Activated T-cell treated with anti-CD3 and anti-CD28 coated beads for 4 hours (primary cell): ENCODE measurements around the gene DMGDH.
"Not testable (repeated sequence)": the region's sequence is repeated elsewhere in the genome, so short reads cannot be mapped to it uniquely, and the experiment has no call there.

Experiments used
- DNase-seq: peaks from one replicate; pipeline ENCODE4 v3.0.0-alpha.2; 2020

DMGDH gene

DNA sequence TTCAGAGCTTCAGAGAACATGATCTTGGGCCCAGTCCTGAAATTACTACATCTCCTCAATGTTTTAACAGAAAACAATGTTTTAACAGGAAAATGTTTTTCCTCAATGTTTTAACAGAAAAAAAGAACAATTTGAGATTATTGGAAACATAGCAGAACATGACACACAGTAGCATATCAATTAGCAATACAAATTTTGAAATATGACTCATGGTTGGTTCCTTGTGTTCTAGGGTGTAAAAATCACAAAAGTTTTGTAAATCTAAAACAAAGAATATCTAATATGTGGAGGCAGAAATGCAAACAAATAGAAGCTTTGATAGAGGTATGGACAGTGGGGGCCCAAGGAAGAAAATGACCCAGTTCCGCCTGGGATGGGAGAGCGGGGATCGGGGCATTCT, 61.6 kb downstream of the DMGDH start:
- DNase-seq = no peak

DNA sequence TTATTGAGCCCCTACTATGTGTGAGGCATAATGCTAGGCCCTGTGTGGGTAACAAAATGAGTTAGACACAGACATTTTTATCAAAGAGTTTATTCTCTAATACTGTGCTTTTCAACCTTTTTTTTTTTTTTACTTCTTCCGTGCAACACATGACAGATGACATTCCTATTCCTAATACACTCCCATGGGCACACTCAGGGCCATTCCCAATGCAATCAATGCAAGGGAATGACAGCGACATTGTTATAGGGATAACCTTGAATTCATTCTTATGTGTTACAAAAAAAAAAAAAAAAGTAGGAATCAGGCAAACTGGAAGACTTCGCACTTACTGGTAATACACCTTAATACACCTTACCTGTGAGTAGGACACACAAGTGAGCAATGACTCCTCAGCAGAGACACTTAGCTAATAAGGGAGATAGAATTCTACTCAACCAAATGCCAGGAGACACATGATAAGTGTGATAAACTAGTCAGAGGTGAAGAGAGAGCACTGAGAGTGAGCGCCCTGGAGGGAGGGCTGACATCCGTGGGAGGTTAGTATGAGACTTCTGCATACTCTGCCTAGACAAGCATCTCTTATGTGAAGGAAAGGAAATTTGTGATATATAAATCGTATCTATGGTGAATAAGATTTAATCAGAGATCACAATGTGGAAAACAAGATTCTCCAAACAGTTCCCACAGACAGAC, 63.4 kb downstream of the DMGDH start:
- DNase-seq = no peak

DNA sequence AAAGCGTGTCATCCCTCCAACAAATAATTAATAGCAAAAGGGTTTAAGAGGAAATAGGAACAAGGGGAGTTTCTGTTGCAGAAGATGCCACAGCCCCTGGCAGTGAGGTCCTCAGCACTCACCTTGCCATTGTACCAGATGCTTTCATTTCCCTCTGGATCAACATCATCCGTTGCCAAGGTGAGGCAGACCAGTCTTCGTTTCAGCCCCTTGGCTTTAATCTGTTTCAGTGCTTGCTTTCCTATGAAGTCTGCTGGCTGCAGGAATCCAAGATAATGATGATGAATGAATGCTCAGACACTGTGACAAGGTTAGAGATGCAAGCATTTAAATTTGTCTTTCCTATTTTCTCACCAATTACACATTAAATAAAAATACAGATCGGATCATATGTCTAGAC, 64.3 kb downstream of the DMGDH start:
- DNase-seq = no peak

DNA sequence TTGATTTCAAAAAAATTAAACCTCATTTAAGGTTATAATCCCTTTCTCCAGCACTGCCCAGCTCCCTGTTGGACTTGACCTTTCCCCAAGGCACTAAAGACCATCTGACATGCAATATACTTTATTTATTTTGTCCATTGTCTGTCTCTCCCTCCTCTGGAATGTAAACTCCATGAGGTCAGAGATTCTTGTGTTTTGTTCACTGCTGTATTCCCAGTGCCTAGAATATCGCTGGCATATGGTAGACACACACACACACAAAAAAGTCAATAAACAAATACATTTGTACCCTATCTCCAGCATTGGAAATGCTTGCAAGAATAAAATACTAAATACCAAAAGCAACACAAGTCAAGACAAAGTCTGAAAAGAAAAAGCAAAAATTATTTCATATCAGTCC, 67.1 kb downstream of the DMGDH start:
- DNase-seq = no peak

DNA sequence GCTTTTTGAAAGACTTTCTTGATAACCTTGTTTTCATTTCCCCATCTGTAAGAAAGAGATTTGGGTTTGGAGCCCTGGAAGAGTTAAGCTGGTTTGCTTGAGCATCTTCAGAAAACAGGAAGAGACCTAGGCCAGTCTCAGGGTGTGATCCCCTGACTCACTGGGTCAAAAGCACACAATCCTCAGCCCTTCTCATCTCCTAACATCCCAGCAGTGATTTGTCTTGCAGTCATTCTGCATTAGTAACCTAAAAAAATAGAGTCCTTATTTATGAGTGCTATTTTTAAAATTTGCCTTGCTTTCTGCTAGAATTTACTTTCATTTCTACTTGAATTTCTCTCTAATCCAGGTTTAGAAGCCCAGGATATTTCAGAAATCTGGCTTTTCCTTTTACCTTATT, 68.0 kb downstream of the DMGDH start:
- DNase-seq = no peak

DNA sequence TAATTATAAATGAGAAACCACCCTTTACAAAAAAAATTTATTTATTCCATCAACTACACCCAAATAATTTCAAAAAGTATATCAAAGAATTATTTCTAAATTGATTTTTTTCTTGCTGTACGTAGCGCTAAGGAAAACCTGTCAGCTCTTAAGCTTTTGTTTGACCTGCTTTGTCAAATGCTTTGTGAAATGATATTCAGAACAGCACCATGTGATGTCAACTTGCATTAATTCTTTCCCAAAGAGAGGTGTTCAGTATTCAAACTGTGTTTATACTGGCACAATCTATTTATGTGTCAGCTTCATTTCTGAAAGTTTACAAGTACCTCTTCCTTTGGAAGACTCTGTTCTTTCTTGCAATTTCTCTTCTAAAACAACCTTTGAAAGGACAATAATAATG, 72.4 kb downstream of the DMGDH start:
- DNase-seq = no peak

DNA sequence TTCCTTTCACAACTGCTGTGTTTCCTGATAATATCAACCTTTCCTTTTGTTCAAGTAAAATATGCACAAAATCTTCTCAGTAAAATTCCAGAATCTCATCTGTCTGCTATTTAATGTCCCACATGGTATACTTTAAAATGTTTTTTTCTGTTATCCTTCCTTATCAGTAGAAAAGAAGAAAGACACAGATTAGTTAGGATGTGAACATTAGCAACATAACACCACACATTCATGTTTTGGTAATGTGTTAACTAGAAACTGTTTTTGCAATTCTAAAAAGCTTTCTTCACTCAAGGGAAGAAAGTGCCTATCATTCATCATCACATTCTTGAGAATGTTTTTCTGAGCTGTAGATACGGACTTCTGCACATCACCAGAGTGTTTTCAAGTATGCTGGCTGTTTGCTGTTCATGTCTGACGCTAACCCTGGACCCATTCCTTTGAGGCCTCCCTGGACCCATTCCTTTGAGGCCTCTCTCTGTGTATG, 73.9 kb downstream of the DMGDH start:
- DNase-seq = no peak

DNA sequence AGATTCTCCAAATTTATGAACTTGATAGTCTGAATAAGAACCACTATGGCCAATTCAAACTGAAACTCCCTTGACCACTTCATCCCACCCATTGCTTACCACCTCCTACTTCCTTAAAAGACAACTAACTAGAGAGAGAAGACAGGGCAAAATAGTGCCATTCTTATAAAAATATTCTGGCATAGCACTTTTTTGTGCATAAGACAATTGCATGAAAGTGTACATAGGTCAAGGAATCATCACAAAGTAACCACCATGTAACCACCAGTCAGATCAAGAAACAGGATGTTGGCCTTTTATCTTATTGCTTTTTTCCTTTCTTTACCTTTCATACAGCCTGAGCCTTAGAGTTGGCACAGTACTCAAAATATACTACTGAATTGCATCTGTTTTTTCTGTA, 76.3 kb downstream of the DMGDH start:
- no peak for DNase-seq

DNA sequence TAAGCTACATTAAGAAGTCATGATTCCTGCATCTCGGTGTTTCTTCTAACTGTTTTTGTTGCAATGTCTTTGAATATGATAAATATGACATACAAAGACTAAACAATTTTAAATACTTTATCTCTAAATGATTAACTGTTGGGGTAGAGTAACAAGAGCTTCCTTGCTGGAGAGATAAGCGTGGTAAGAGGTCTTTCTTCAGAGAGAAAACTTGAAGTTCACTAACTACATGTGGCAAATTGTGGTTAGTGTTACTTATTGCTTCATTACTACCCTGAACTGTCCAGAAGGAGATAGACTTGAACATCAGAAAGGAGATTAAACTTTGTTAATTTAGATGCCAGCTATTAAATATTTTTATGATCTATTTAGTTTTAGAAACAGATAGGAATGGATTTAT, 77.3 kb downstream of the DMGDH start:
- DNase-seq = no peak

DNA sequence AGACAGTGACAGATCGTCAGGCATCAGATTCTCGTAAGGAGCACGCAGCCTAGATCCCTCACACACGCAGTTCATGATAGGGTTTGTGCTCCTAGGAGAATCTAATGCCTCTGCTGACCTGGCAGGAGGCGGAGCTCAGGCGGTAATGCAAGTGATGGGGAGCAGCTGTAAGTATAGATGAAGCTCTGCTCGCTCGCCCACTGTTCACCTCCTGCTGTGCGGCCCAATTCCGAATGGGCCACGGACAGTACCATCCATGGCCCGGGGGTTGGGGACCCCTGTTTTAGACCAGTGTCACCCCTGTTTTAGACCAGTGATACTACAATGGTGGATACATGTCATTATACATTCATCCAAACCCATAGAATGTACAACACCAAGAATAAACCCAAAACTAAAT, 80.4 kb downstream of the DMGDH start:
- DNase-seq = no peak

DNA sequence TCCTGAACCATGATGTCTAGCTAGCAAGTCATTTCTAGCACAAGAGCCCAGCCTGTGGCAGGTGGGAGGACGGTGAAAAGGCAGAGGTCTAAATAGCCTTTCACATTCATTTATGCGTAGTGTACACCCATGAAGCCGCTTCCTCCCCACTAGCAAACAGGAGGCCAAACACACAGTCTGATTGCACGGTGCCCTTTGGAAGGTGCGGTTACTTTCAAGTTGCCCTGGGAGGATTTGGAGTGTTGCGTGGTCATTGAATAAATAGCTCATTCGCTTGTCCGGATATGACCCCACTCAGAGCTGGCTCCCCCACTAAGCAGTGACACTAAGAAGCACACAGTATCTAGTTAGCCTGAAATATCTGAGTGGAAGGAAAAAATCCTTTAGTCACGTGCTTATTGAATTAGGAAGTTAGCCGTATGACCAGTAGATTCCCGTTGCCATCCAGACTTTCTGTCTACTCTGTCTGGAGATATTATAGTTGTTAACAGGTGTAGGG, 83.7 kb downstream of the DMGDH start:
- DNase-seq = peak; percentile 21

DNA sequence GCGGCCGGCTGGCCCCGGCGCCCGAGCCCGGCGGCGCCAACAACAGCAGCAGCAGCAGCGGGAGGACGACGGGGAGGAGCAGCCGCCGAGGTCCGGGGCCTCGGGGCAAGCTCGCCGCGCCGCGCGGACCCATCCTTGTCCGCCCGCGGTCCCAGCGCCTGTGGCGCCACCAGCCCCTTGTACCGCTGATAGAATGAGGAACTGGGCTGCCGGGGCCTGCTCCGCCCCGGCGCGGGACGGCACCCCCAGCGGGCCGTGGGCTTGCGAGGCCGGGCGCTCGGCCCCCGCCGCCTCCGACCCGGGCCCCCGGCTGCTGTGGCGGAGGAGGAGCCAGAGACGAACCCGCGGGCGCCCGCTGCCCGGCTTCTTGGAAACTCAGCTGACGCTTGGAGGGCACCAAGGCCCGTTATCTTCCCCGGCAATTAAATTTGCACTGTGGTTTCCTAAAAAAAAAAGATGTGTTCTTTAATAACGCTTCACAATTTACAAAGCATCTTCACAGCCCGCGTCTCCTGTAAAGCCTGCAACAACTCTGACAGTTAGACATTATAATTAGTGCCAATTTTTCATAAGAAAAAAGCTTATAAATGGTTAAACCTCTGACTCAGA, 84.3 kb downstream of the DMGDH start, which contains the start of gene ARSB:
Gene ARSB, minus strand, starts transcription at position 195 of the 609 bp plus-strand sequence. Its CDS starts 62 bp downstream, at position 133.
- DNase-seq = peak; percentile 27

DNA sequence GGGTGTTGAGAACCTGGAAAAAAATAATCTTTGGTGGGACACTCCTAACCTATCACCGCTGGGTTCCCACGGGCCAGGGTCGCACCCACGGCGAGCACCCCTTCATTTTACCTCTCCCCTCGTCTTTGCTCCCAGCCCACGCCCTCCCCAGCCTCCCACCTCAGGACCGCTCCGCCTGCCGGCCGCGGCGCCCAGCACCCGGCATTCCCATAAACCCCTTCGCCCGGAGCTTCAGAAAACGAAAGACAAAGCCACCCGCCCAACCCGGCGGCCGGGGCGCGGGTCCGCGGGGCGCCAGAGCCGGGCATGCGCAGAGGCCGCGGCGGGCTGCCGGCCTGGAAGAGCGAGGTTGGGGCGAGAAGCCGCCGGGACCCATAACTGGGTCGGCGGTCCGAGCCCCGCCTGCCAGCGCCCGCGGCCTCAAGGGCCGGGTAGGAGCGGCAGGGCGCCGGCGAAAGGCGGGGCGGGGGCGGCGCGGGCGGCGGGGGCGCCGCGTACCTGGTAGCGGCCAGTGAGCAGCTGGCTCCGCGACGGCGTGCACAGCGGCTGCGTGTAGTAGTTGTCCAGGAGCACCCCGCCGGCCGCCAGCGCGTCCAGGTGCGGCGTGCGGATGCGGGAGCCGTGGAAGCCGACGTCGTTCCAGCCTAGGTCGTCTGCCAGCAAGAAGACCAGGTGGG, 84.9 kb downstream of the DMGDH start:
- peak; percentile 68 for DNase-seq

DNA sequence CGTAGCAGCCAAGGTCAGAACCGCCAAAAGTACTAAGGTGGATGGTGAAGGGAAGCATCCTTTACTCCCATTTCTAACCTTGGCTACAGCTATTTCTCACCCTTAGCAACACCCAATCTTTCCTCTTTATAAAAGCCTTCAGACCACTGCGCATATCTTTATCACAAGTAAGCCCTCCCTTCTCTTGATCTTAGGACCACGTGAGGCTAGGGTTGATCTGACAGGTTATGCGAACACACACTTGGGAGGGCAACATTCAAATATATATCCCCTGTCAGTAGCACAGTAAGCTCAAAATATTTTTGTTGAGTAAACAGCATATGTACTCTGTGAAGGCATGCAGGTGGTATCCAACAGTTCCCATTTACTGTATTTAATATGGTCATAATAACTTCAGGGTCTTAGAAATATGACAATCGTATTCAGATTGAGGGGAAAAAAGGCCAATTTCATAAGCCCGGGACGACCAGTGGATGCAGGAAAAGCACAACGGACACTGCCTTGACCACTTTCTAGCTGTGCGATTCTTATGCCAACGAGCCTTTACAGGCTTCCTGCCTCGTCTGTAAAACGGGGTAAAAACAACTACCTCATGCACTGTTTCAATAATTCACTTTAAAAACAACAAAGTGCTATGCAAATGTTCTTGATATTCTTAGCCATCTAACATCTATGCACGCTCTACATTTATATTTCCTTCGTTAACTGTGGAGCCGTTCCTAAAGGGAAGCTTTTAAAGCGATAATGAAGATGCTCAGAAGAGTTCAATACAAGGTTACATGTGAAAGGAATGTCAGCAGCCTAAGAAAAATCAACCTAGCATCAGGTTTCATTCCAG, 85.7 kb downstream of the DMGDH start:
- no peak for DNase-seq

DNA sequence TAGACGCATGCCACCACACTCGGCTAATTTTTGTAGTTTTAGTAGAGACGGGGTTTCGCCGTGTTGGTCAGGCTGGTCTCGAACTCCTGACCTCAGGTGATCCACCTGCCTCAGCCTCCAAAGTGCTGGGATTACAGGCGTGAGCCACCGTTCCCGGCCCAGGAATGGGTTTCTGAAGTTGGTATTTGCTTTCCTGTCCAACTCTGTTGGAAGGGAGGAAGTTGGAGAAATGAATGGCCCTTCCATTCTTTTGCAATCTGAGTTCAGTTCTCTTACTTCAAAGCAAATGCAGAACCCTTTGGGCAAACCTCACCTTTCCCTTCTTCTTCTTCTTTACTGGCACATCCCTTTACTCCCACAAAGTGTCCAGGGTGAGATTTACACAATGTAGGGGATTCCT, 86.3 kb downstream of the DMGDH start:
- not testable (repeated sequence) for DNase-seq

DNA sequence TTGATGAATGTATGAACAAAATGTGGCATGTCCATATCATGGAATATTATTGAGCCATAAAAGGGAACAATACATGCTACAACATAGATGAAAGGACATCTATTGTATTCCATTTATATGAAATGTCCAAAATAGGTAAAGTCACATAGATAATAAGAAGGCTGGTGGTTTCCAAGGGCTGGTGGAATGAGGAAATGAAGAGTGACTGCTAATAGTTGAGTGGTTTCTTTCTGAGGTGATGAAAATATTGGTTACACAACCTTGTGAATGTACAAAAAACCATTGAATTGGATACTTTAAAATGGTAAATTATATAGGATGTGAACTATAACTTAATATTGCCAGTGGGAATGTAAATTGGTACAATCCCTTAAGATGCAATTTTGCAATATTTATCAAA, 89.6 kb downstream of the DMGDH start:
- DNase-seq = no peak

DNA sequence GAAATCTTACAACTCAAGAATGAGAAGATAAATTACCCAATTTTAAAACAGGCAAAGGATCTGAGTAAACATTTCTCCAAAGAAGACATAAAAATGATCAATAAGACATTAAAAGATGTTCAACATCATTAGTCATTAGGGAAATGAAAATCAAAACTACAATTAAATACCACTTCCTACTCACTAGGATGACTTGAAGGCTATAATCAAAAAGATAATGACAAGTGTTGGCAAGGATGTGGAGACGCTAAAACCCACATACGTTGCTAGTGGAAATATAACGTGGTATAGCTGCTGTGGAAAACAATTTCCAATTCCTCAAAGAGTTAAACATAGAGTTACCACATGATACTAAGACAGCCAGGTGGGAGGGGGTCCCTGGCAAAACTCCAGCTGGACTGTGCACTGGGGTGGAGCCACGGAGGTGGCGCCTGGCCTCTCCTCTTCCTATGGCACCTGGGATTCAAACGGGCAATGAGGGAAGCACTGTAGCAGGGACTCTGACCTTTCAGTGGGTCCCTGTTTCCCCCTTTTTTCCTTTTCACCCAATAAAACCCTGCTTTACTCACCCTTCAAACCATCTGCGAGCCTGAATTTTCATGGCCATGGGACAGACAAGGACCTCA, 90.2 kb downstream of the DMGDH start:
- no peak for DNase-seq

DNA sequence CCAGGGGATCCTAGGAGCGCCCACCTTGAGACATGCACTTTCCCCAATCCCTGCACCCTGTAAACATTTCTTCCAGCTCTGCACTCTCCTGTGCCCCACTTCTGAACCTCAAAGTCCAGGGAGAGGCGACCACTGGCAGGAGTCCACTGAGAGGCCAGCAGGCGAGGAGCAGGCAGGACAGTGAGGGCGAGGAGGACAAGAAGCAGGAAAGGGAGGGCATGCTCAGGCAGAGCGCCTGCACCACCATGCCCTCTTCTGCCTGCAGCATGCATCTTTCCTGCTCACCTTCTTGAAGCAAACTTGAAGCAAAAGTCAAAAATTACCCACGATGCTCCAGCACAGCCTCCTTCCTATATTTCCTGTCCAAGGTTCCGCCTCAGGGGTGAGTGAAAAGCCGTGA, 94.4 kb downstream of the DMGDH start:
- no peak for DNase-seq

DNA sequence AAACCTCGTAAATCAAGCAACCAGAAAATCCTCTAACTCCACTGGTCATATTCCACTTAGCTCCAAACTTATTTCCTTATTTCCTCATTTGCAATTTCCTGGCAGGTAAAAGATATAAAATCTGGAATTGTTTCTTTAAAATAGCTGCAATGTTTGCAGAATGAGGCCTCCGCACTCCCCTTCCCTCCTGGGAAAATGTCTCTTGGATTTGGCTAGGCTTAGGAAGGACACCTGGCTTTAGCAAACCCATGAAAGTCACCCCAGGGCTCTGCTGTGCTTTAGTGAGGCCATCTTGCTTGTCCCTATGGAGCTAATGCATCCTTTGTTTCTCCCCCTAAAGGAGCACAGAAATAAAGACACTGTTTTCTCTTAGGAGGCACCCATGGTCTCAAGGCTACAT, 94.9 kb downstream of the DMGDH start:
- DNase-seq = no peak

DNA sequence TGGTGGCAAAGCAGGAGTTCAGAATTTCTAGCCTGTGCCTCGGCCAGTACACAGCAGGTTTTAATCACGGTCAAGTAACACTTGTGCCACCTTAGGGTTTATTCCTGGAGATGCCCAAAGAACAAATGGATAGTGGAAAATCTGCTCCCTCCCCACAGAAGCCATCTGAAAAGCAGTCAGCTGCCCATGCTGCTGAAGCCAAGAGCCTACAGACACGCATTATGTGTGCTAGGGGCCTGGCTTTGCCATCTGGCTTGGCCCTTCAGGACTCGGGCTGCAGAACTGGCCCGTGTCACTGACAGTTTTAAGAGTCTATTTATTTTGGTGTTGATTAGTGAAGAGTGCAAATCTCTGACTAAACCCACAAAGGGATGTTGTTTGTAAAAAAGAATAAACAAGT, 95.5 kb downstream of the DMGDH start:
- DNase-seq = no peak

DNA sequence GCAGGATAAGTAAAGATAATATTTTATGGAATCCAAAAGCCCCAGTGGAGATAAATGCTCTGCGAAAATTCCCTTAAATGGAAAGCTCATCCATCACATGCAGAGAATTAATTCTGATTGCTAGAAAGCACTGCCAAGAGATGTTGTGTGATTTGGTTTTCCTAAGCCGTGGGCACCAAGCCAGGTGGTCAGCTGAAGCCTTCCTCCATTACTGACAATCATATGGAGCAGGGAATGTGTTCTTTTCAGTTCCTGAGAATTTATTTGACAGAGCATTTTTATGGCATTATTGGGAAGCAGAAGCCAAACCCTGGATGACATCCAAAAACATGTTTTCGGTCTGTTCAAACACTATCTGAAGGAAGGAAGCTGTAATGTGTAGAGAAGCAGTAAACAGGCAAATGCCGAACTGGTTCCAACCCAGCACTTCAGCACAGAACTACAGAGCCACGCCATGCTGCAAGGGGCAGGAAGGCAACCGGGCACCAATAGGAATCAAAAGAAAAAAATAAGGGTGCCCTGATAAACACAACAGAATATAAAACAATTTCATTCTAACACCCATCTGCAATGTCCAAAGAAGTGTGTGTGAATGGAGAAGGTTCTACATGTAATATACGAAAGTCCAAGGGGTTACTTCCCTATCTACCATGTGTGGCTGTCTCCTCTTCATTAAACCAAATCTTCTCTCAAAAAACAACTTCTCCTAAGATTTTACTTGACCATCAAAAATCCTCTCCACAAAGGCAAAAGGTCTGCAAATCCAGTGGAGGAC, 96.6 kb downstream of the DMGDH start:
- DNase-seq = no peak

DNA sequence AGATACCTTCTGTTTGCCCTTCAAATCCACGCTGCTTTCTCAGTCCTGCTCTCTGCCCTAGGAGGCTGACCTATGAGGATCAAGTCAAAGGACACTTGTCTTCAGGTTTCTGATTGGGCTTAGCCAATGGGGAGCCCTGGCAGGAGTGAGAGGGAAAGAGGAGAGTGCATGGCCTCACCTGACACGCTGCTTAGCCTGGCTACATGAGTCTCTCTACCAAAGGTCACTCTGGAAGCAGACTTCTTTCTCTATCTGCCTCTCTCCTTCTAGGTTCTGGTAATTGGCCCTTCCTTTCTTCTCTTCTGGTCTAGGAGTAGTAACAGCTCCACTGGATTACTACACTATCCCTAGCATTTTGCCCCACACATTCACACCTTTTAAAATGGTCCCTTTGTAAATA, 97.5 kb downstream of the DMGDH start:
- no peak for DNase-seq
